GM21529 (cell line): ENCODE measurements around the gene MYO9A.
A peak's percentile ranks its signal among the peaks of the same experiment; 100 is the strongest.

Experiments used
- ATAC-seq: cut with Tn5 transposase; IDR thresholded peaks from one replicate; pipeline ENCODE4 v1.9.1; 2021; ENCODE audit not compliant: unreplicated experiment

The MYO9A gene

GRCh38 chr15:71791975-71792374 lies 326.0 kb downstream of the MYO9A start:
- no peak for ATAC-seq

GRCh38 chr15:71790081-71790480 lies 327.9 kb downstream of the MYO9A start:
- no peak for ATAC-seq

- ATAC-seq: no peak
These were observed 328.3 kb downstream of the MYO9A start for GRCh38 chr15:71789616-71790015.

GRCh38 chr15:71788646-71789579 lies 329.0 kb downstream of the MYO9A start:
- no peak for ATAC-seq

- no peak for ATAC-seq
These were observed 331.3 kb downstream of the MYO9A start for GRCh38 chr15:71786673-71787072.

GRCh38 chr15:71785996-71786395 lies 332.0 kb downstream of the MYO9A start:
- no peak for ATAC-seq

- no peak for ATAC-seq
These were observed 333.2 kb downstream of the MYO9A start for GRCh38 chr15:71784719-71785118.

GRCh38 chr15:71782422-71783165 lies 335.4 kb downstream of the MYO9A start:
- no peak for ATAC-seq

GRCh38 chr15:71781965-71782265 lies 336.0 kb downstream of the MYO9A start:
- no peak for ATAC-seq

- ATAC-seq: peak; percentile 60
These were observed 336.6 kb downstream of the MYO9A start for GRCh38 chr15:71781179-71781964.

GRCh38 chr15:71780115-71780976 lies 337.6 kb downstream of the MYO9A start:
- ATAC-seq: peak; percentile 61

GRCh38 chr15:71779073-71779797 lies 338.7 kb downstream of the MYO9A start:
- no peak for ATAC-seq

GRCh38 chr15:71777216-71777943 lies 340.6 kb downstream of the MYO9A start:
- ATAC-seq: no peak

GRCh38 chr15:71776304-71776703 lies 341.6 kb downstream of the MYO9A start:
- no peak for ATAC-seq

GRCh38 chr15:71775856-71776255 lies 342.1 kb downstream of the MYO9A start:
- ATAC-seq: no peak

GRCh38 chr15:71773206-71773859 lies 344.6 kb downstream of the MYO9A start:
- no peak for ATAC-seq
